Activated naive CD8-positive, alpha-beta T cell (primary cell): ENCODE measurements around the gene STON2.
"Not testable (repeated sequence)": the region's sequence is repeated elsewhere in the genome, so short reads cannot be mapped to it uniquely, and the experiment has no call there.

Source experiments
- H3K27ac Mint-ChIP-seq: one replicate; pipeline ENCODE4 v1.8.0; 2021; ENCODE audit warnings: mixed read lengths
- H3K27me3 Mint-ChIP-seq: one replicate; pipeline ENCODE4 v1.8.0; 2021; ENCODE audit warnings: mixed read lengths
- H3K36me3 Mint-ChIP-seq: one replicate; pipeline ENCODE4 v1.8.0; 2021; ENCODE audit warnings: mixed read lengths
- H3K4me1 Mint-ChIP-seq: one replicate; pipeline ENCODE4 v1.8.0; 2021; ENCODE audit warnings: low read depth, mixed read lengths
- H3K4me3 Mint-ChIP-seq: one replicate; pipeline ENCODE4 v1.8.0; 2021; ENCODE audit warnings: mild to moderate bottlenecking, mixed read lengths
- H3K9me3 Mint-ChIP-seq: one replicate; pipeline ENCODE4 v1.8.0; 2021; ENCODE audit warnings: low read depth, mixed read lengths

STON2 gene

GRCh38 chr14:81430235-81430634 lies 30.1 kb upstream of the STON2 start:
- no peak overlapping the region for H3K4me3 Mint-ChIP-seq
- no peaks in the 10 kb centered on the region for H3K9me3 Mint-ChIP-seq
- peaks cover 44% of the 10 kb centered on the region for H3K27me3 Mint-ChIP-seq
- H3K4me1 Mint-ChIP-seq: peaks cover 3% of the 10 kb centered on the region
- no peaks in the 10 kb centered on the region for H3K36me3 Mint-ChIP-seq
- no peak overlapping the region for H3K27ac Mint-ChIP-seq

GRCh38 chr14:81429749-81430148 lies 29.6 kb upstream of the STON2 start:
- not testable (repeated sequence) for H3K4me3 Mint-ChIP-seq, H3K9me3 Mint-ChIP-seq, H3K4me1 Mint-ChIP-seq, H3K27ac Mint-ChIP-seq, H3K36me3 Mint-ChIP-seq
- H3K27me3 Mint-ChIP-seq: peaks cover 39% of the 10 kb centered on the region

- Mint-ChIP-seq H3K27ac (no peak overlapping the region), H3K36me3 (no peaks in the 10 kb centered on the region), H3K4me1 (no peaks in the 10 kb centered on the region), H3K4me3 (no peak overlapping the region), H3K9me3 (no peaks in the 10 kb centered on the region), H3K27me3 (peaks cover 37% of the 10 kb centered on the region)
Observed at GRCh38 chr14:81429028-81429427, 28.9 kb upstream of the STON2 start.

- H3K4me3 Mint-ChIP-seq: no peak overlapping the region
- no peak overlapping the region for H3K27ac Mint-ChIP-seq
- peaks cover 24% of the 10 kb centered on the region for H3K27me3 Mint-ChIP-seq
- no peaks in the 10 kb centered on the region for H3K36me3 Mint-ChIP-seq
- no peaks in the 10 kb centered on the region for H3K9me3 Mint-ChIP-seq
- no peaks in the 10 kb centered on the region for H3K4me1 Mint-ChIP-seq
Observed at GRCh38 chr14:81427348-81428058, 27.4 kb upstream of the STON2 start.

- Mint-ChIP-seq H3K27me3 (peaks cover 15% of the 10 kb centered on the region), H3K4me3 (no peak overlapping the region), H3K9me3 (no peaks in the 10 kb centered on the region)
Observed at GRCh38 chr14:81423504-81423903, 23.4 kb upstream of the STON2 start.

GRCh38 chr14:81418057-81418790 lies 18.1 kb upstream of the STON2 start:
- Mint-ChIP-seq H3K4me3 (no peak overlapping the region), H3K36me3 (no peaks in the 10 kb centered on the region), H3K9me3 (peaks cover 3% of the 10 kb centered on the region), H3K27me3 (no peaks in the 10 kb centered on the region), H3K27ac (no peak overlapping the region), H3K4me1 (no peaks in the 10 kb centered on the region)

More at GRCh38 chr14:81423504-81423903, 23.4 kb upstream of the STON2 start:
- Mint-ChIP-seq H3K4me1 (no peaks in the 10 kb centered on the region), H3K27ac (no peak overlapping the region), H3K36me3 (no peaks in the 10 kb centered on the region)

- Mint-ChIP-seq H3K36me3 (no peaks in the 10 kb centered on the region), H3K4me3 (no peak overlapping the region), H3K27me3 (no peaks in the 10 kb centered on the region), H3K4me1 (no peaks in the 10 kb centered on the region), H3K27ac (no peak overlapping the region), H3K9me3 (peaks cover 3% of the 10 kb centered on the region)
Observed at GRCh38 chr14:81416981-81417380, 16.9 kb upstream of the STON2 start.

GRCh38 chr14:81416194-81416952 lies 16.2 kb upstream of the STON2 start:
- no peaks in the 10 kb centered on the region for H3K4me1 Mint-ChIP-seq
- H3K4me3 Mint-ChIP-seq: no peak overlapping the region
- H3K36me3 Mint-ChIP-seq: no peaks in the 10 kb centered on the region
- H3K27me3 Mint-ChIP-seq: no peaks in the 10 kb centered on the region
- no peak overlapping the region for H3K27ac Mint-ChIP-seq
- H3K9me3 Mint-ChIP-seq: peaks cover 3% of the 10 kb centered on the region

- Mint-ChIP-seq H3K36me3 (no peaks in the 10 kb centered on the region), H3K27me3 (peaks cover 4% of the 10 kb centered on the region), H3K9me3 (peaks cover 3% of the 10 kb centered on the region), H3K27ac (no peak overlapping the region), H3K4me3 (no peak overlapping the region), H3K4me1 (no peaks in the 10 kb centered on the region)
Observed at GRCh38 chr14:81415781-81416180, 15.7 kb upstream of the STON2 start.

GRCh38 chr14:81414123-81414522 lies 14.0 kb upstream of the STON2 start:
- Mint-ChIP-seq H3K27ac (no peak overlapping the region), H3K27me3 (peaks cover 5% of the 10 kb centered on the region), H3K9me3 (peaks cover 3% of the 10 kb centered on the region), H3K36me3 (no peaks in the 10 kb centered on the region), H3K4me1 (no peaks in the 10 kb centered on the region), H3K4me3 (no peak overlapping the region)

- H3K27ac Mint-ChIP-seq: no peak overlapping the region
- peaks cover 5% of the 10 kb centered on the region for H3K27me3 Mint-ChIP-seq
- H3K4me3 Mint-ChIP-seq: no peak overlapping the region
- no peaks in the 10 kb centered on the region for H3K4me1 Mint-ChIP-seq
- H3K36me3 Mint-ChIP-seq: no peaks in the 10 kb centered on the region
- peaks cover 3% of the 10 kb centered on the region for H3K9me3 Mint-ChIP-seq
Observed at GRCh38 chr14:81412779-81413178, 12.7 kb upstream of the STON2 start.

GRCh38 chr14:81408595-81408994 lies 8.5 kb upstream of the STON2 start:
- no peak overlapping the region for H3K4me3 Mint-ChIP-seq
- peaks cover 10% of the 10 kb centered on the region for H3K27me3 Mint-ChIP-seq
- no peaks in the 10 kb centered on the region for H3K36me3 Mint-ChIP-seq
- no peak overlapping the region for H3K27ac Mint-ChIP-seq
- no peaks in the 10 kb centered on the region for H3K9me3 Mint-ChIP-seq
- no peaks in the 10 kb centered on the region for H3K4me1 Mint-ChIP-seq

- Mint-ChIP-seq H3K9me3 (no peaks in the 10 kb centered on the region), H3K4me1 (peaks cover under 1% of the 10 kb centered on the region), H3K4me3 (no peak overlapping the region), H3K27ac (no peak overlapping the region), H3K27me3 (peaks cover 10% of the 10 kb centered on the region), H3K36me3 (no peaks in the 10 kb centered on the region)
Observed at GRCh38 chr14:81406863-81407262, 6.7 kb upstream of the STON2 start.

- peaks cover 8% of the 10 kb centered on the region for H3K4me1 Mint-ChIP-seq
- H3K27me3 Mint-ChIP-seq: peaks cover 9% of the 10 kb centered on the region
- H3K9me3 Mint-ChIP-seq: no peaks in the 10 kb centered on the region
- no peak overlapping the region for H3K27ac Mint-ChIP-seq
- no peak overlapping the region for H3K4me3 Mint-ChIP-seq
- H3K36me3 Mint-ChIP-seq: no peaks in the 10 kb centered on the region
Observed at GRCh38 chr14:81402123-81402495, 2.0 kb upstream of the STON2 start.

GRCh38 chr14:81401420-81402122 lies 1.4 kb upstream of the STON2 start:
- no peak overlapping the region for H3K27ac Mint-ChIP-seq
- H3K9me3 Mint-ChIP-seq: no peaks in the 10 kb centered on the region
- peaks cover 6% of the 10 kb centered on the region for H3K27me3 Mint-ChIP-seq
- H3K4me1 Mint-ChIP-seq: peaks cover 8% of the 10 kb centered on the region
- no peak overlapping the region for H3K4me3 Mint-ChIP-seq
- no peaks in the 10 kb centered on the region for H3K36me3 Mint-ChIP-seq
